Ascending aorta (tissue), 2 donors: ENCODE measurements around the gene PKP2. TPM values are rescaled to one million over a fixed set of nuclear protein-coding genes. Genes with fewer than 3 reads are reported as not detected.

Source experiments
- DNase-seq, 2 donors: peaks; one replicate each; pipeline ENCODE4 v3.0.0-alpha.2; 2019; ENCODE audit warnings: low spot score in 2 of 2
- H3K27ac ChIP-seq, 2 donors: fragments of 200-600 bp; sonication (generic); one replicate each; pipeline ENCODE4 v1.5.1; 2016 to 2017; ENCODE audit warnings: mild to moderate bottlenecking in 1 of 2
- H3K27me3 ChIP-seq: fragments of 200-600 bp; sonication (generic); one replicate; pipeline ENCODE4 v1.5.1; 2017
- H3K36me3 ChIP-seq, 2 donors: fragments of 200-600 bp; sonication (generic); one replicate each; pipeline ENCODE4 v1.5.1; 2016
- H3K4me1 ChIP-seq, 2 donors: fragments of 200-600 bp; sonication (generic); one replicate each; pipeline ENCODE4 v1.5.1; 2016 to 2017; ENCODE audit warnings: mild to moderate bottlenecking in 1 of 2
- H3K4me3 ChIP-seq, 2 donors: fragments of 200-600 bp; sonication (generic); one replicate each; pipeline ENCODE4 v1.5.1; 2016 to 2017; ENCODE audit warnings: mild to moderate bottlenecking in 1 of 2
- H3K9me3 ChIP-seq, 2 donors: fragments of 200-600 bp; sonication (generic); one replicate each; pipeline ENCODE4 v1.5.1; 2016
- intact Hi-C: fragments of 100-400 bp; cut with DNase I; formaldehyde crosslinking; loops from one replicate; pipeline ENCODE4 v1.15.1; 2023
- total RNA-seq: library from RNA; depleted of rRNA; stranded (reverse); fragments of >200 nt; gene quantifications from one replicate; pipeline ENCODE4 v1.1.0, GENCODE V29; 2016
- TF ChIP-seq, protein P1 (sequence below), 3 experiments: fragments of 200-600 bp in 2 of 3; fragments of 450-650 bp in 1 of 3; sonication (generic) in 2 of 3; IDR thresholded peaks; one replicate each; pipeline ENCODE4 v1.5.1; 2016 to 2019; ENCODE audit warnings: antibody characterized with exemption in 3 of 3, mild to moderate bottlenecking in 1 of 3, moderate library complexity in 1 of 3

The PKP2 gene
- total RNA-seq, 1 donor from 2014 or later: not detected

DNA sequence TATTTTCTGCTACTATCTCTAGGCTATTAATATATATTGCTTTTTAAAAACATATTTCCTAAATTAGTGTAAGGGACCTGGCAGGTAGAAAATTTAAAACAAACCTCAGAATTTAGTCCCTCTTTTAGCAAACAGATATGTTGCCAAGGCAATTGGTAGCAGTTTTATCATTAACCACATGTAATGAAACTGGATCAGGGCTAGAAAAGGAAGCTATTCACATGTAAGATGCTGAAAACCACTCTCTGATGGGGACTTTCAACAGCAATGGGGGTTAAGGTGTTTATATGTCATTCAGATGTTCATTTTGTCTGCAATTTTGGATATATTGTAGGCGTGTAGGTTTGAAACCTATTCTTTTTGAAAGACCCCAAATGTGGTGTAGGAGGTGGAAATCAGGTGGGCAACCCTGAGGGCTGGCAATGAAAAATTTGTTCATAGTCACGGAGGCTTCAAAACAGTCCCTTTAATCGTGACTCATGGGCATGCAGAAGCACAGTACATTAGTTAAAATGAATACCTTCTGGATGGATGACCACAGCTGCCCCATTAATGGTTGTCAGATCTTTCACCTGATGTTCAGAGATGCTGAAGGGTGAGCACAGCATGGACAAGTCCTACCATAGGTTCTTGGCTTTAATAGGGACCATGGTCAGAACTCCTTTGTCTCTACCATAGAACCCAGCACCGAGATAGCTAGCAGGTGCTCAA, 5.9 kb upstream of the PKP2 start:
- H3K27me3 ChIP-seq: no peaks in the 10 kb centered on the region
- no peaks in the 10 kb centered on the region for H3K4me1 ChIP-seq
- DNase-seq: no peak
- TF ChIP-seq, protein P1, sequence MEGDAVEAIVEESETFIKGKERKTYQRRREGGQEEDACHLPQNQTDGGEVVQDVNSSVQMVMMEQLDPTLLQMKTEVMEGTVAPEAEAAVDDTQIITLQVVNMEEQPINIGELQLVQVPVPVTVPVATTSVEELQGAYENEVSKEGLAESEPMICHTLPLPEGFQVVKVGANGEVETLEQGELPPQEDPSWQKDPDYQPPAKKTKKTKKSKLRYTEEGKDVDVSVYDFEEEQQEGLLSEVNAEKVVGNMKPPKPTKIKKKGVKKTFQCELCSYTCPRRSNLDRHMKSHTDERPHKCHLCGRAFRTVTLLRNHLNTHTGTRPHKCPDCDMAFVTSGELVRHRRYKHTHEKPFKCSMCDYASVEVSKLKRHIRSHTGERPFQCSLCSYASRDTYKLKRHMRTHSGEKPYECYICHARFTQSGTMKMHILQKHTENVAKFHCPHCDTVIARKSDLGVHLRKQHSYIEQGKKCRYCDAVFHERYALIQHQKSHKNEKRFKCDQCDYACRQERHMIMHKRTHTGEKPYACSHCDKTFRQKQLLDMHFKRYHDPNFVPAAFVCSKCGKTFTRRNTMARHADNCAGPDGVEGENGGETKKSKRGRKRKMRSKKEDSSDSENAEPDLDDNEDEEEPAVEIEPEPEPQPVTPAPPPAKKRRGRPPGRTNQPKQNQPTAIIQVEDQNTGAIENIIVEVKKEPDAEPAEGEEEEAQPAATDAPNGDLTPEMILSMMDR (IDR thresholded peaks at IDR 0.05): no peak
- intact Hi-C loops: no loop called here
- H3K9me3 ChIP-seq: no peaks in the 10 kb centered on the region
- no peak overlapping the region for H3K27ac ChIP-seq
- H3K4me3 ChIP-seq: no peak overlapping the region
- no peaks in the 10 kb centered on the region for H3K36me3 ChIP-seq

DNA sequence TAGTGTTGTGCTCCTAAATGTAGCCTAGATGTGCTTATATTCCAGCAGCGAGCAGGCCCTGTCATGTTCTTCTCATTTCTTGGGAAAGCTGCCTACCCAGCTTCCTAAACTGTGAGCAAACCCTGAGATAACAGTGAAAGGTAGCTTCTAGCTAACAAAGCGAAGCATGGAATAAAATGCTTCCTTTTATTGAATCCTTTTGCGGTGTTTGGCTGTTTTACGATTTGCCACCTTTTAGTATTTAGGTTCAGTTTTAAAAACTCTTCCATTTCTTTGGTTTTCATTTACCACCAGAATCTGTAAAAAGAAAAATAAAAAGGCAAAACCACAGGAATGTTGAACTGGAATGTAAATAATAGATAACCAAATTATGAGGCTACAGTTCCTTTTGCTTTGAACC, 5.0 kb upstream of the PKP2 start:
- H3K4me1 ChIP-seq: no peaks in the 10 kb centered on the region
- no peaks in the 10 kb centered on the region for H3K9me3 ChIP-seq
- H3K27ac ChIP-seq: no peak overlapping the region
- no peaks in the 10 kb centered on the region for H3K27me3 ChIP-seq
- H3K36me3 ChIP-seq: no peaks in the 10 kb centered on the region
- TF ChIP-seq, protein P1 (IDR thresholded peaks at IDR 0.05): no peak
- intact Hi-C loops: no loop called here
- no peak overlapping the region for H3K4me3 ChIP-seq
- no peak for DNase-seq

DNA sequence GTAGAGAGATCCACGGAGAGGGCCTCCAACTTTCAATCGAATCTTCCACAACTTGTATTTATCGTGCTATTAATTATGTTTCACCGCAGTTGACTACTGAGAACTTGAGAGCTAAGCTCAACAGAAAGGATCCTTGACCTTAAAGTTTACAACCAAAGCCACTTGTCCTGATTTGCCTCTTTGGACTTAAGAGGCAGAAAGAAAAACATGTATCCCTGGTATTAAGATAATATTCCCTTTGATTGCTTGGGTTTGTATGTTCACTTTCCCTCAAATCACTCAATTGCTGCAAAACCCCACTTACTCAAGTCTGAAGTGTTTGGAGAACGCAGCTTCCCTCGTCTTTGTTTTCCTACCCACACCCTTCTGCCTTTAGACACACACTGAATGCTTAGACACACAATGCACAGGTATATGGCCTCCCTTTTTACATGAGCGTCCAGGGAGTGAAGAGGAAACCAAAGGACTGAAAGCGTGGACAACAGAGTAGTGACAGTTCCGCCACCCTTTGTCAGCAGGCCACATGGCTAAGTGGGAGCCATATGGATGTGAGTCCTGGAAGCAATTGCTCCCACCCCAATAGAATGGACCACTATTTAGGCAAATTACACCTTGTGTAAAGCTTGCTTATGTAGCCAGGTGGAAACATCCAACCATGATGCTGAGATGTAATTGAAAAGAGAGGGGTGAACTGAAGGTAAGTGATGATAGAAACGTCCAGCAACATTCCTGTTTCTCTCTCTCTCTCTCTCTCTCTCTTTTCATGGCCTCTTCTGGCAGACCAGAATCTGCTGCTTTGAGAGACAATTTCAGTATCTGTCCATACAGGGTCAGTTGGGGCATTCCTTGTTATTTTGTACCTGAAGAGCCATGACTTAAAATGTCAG, 1.4 kb upstream of the PKP2 start:
- no peak for DNase-seq
- Histone ChIP-seq H3K4me1 (peaks cover 0 to 4% of the 10 kb centered on the region in 2 donors), H3K4me3 (peak overlapping the region in 1 of 2 donors; percentile 71), H3K27me3 (peaks cover 4% of the 10 kb centered on the region), H3K36me3 (no peaks in the 10 kb centered on the region), H3K9me3 (no peaks in the 10 kb centered on the region), H3K27ac (no peak overlapping the region)
- TF ChIP-seq, protein P1 (IDR thresholded peaks at IDR 0.05): no peak
- intact Hi-C loops: no loop called here

DNA sequence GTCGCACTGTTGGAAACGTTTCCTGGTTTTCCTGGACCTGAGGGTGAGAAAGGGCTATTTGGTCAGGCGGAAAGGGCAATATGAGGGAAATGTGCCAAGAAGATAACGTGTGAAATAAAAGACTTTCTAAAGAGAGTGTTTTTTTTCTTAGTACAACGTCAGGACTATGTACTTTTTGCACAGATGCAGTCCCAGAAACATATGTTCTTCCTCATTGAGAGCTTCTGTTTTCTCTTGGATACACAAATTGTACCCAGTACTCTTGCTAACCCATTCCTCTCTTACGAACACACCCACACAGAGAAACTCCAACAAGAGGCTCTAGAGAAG, 669 bp upstream of the PKP2 start:
- Histone ChIP-seq H3K4me3 (peak overlapping the region; percentile 71), H3K36me3 (no peaks in the 10 kb centered on the region), H3K9me3 (no peaks in the 10 kb centered on the region), H3K27ac (no peak overlapping the region), H3K4me1 (peaks cover 0 to 4% of the 10 kb centered on the region in 2 donors), H3K27me3 (peaks cover 4% of the 10 kb centered on the region)
- TF ChIP-seq, protein P1 (IDR thresholded peaks at IDR 0.05): no peak
- intact Hi-C loops: no loop called here
- DNase-seq: no peak

DNA sequence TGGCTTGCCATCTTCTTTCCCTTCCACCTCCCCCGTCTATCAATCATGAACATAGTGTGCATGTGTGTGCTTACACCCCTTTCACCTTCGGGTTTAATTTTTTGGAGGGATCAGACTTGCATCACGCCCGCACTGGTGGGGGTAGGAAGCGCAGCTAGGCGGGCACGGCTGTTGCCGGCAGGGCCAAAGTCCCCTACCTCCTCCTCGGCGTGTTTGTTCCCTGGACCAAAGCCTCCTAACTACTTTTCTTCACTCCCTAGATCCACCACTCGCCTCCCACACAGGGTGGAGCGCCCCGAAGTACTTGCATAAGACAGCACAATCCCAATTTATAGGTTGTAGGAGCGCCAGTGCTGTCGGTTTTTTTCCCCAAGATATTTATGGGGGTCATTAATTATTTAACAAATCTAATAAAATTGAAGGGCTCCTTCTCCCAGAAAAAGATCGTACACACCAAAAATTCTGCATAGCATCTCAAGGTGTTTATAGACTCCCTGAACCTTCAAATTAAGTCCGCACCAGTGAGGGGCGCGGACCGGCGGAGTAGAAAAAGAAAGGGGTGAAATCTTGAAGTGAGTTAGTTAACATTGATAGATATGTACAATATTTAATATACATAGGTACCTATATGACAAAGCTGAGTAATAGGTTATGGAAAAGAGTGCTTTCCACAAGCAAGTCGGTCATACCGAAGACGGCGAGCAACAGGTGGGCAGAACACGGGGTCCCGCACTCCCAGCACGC, 717 bp downstream of the PKP2 start:
- H3K9me3 ChIP-seq: no peaks in the 10 kb centered on the region
- peak overlapping the region; percentile 71 for H3K4me3 ChIP-seq
- no peak for DNase-seq
- TF ChIP-seq, protein P1 (IDR thresholded peaks at IDR 0.05): no peak
- no peak overlapping the region for H3K27ac ChIP-seq
- H3K4me1 ChIP-seq: peaks cover 0 to 4% of the 10 kb centered on the region in 2 donors
- intact Hi-C loops: no loop called here
- H3K27me3 ChIP-seq: peaks cover 4% of the 10 kb centered on the region
- no peaks in the 10 kb centered on the region for H3K36me3 ChIP-seq
